ENCODE measurements around the gene MYO1D.

Gene MYO1D

GRCh38 chr17:32609884-32610650, 266.9 kb downstream of the MYO1D start:
- DNase-seq: no peak

- DNase-seq: no peak
Observed at GRCh38 chr17:32609085-32609484, 267.8 kb downstream of the MYO1D start.

- DNase-seq: no peak
Observed at GRCh38 chr17:32608267-32608666, 268.7 kb downstream of the MYO1D start.

- DNase-seq: no peak
Observed at GRCh38 chr17:32604966-32605365, 272.0 kb downstream of the MYO1D start.

- no peak for DNase-seq
Observed at GRCh38 chr17:32602396-32602795, 274.5 kb downstream of the MYO1D start.

DNA sequence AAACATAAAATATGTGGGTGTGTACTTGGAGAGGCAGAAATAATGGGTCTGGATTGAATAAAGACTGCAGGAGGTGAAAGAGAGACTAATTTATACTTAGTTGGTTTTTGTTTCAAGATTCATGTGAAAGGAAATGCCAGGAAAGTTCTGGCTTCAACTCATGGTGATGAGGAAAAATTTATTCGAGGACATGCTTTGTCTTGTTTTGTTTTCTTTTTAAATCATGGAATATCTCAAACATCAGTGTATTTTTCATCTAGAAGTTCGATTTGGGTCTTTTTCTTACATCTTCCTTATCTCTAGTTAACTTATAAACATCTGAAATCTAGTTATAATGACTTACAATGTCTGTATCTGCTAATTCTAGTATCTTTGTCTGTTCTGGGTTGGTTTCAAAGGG, 275.1 kb downstream of the MYO1D start:
- DNase-seq: no peak

DNA sequence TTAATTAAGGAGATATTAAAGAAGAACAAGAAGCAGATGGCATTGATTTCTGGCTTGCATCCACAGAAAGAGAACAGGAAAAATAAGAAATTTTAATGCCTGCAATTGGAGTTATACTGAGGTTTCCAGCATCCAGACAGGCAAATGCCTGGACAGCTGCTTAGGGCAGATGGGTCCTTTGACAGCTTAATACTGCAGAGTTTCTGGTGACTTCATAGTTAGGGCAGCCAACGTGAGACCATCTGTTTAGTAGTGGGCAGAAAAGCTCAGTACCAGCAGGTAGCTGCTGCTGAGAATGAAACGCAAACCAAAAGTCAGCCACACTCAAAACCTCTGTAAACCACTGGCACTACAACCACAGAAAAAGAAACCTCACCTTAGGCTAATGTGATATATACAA, 280.3 kb downstream of the MYO1D start:
- no peak for DNase-seq

- no peak for DNase-seq
Observed at GRCh38 chr17:32596206-32596605, 280.7 kb downstream of the MYO1D start.

DNA sequence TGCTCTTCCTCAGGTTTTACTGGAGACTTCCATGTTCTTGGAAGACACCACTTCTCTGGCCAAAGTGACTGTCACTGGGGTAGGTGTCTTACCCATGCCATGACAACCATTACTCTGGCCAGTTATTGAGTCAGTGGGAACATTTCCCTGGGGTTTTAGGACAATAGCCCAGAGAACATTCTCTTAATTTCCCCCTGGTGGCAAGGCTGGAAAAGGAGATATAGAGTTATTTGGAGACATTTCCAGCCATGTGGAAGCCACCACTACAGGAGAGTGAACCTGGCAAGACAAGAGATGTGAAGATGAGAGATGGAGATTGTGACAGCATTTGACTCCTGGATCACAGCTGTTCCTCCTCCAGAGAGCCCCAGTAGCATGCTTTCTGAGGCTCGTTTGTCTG, 283.9 kb downstream of the MYO1D start:
- DNase-seq: no peak

GRCh38 chr17:32591405-32591804, 285.5 kb downstream of the MYO1D start:
- no peak for DNase-seq

GRCh38 chr17:32590974-32591373, 285.9 kb downstream of the MYO1D start:
- no peak for DNase-seq

GRCh38 chr17:32588982-32589381, 287.9 kb downstream of the MYO1D start:
- no peak for DNase-seq

DNA sequence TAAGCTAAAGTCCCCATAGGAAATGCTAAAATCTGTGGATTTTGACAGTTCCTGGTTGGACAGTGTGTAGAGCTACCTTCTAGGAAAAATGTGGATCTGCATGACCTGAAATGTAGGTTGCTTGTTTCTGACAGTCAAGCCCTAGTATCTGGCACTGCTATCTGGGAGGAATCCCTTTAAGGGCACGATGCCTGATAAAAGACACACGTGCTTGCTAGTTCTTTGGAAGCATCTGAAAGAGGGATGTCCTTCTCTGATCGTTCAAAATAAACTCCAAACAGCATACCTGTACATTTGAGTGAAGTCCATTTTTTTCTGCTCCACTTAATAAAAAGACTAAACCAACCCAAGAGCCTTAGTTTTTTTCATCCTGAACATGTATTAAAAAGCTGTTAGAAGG, 288.8 kb downstream of the MYO1D start:
- DNase-seq: no peak

DNA sequence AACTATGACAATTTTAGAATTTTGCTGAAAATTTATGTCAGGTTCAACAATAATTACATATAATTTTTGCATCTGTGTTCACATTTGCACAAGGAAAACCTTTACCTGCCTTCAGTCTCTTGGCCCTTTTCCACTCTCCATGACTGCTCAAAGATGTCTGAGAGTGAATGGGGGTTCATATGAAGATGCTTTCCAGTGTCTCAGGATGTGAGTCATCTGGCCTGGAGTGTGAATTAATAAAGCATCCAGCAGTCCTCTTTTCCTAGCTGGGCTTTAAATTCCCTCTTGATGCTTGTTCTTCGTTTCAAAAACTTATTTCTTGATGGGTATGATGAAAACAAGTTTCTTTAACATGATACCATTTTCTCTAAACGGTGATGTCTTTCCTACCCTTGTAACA, 290.3 kb downstream of the MYO1D start:
- no peak for DNase-seq

GRCh38 chr17:32584792-32585191, 292.1 kb downstream of the MYO1D start:
- no peak for DNase-seq

GRCh38 chr17:32583053-32583452, 293.9 kb downstream of the MYO1D start:
- DNase-seq: no peak

GRCh38 chr17:32575852-32576251, 301.1 kb downstream of the MYO1D start:
- no peak for DNase-seq

- DNase-seq: no peak
Observed at GRCh38 chr17:32570081-32570396, 306.9 kb downstream of the MYO1D start.

DNA sequence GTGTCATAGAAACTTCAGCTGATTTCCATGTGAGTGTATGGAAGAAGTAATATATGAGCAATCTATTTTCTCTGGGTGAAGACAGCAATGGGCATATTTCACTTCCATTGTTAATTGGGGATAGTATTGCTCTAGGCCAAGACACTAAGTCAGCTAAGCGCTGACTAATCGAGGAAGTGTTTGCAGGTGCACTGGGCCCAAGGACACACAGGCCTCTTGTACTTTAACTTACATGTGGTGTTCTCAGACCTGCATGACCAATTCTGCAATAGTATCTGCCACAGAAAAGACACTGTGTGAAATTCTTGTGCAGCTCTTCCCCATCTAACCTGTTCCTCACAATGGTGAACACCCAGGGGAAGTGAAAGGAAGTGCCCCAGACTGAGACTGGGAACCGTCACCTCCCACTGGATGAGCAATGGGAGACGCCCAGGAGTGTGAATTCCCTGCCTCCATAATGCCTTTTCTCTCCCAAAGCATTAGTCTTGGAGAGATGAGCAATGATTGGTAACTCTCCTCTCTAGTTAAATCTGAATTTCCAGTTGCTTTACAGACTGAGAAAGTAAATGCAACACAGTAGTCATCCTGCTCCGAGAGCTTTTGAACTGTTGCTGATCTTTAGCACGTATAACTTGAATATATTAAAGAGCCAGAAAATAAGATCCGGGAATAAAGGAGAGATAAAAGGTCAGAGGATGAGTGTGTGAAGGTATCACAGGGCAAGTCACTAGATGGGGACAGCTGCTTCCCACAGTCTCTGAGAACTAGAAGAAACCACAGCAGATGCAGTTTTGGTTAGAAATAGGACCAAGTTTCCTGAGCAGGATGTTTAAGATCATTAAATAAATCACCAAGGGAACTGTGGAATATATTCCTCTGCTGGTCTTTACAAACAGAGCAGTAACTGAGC, 307.5 kb downstream of the MYO1D start:
- no peak for DNase-seq

- no peak for DNase-seq
Observed at GRCh38 chr17:32568705-32569104, 308.2 kb downstream of the MYO1D start.

DNA sequence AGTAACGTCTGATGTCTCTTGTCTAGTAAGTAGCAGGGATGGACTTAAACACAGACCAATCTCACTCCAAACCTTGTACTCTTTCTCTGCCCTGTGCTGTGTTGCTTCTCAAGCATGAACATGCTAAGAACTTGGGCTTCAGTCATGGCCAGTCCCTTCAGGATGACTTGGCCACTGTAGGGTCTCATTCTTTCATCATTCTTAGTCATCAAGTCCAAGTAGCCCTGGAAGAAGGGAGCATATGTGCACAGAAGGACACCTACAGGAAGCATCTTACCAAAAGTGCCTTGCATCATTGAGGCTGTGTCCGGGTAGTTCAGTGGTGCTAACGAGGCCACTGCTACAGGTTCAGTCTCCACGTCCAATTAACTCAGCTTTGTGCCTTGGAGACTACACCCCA, 309.4 kb downstream of the MYO1D start:
- DNase-seq: no peak

DNA sequence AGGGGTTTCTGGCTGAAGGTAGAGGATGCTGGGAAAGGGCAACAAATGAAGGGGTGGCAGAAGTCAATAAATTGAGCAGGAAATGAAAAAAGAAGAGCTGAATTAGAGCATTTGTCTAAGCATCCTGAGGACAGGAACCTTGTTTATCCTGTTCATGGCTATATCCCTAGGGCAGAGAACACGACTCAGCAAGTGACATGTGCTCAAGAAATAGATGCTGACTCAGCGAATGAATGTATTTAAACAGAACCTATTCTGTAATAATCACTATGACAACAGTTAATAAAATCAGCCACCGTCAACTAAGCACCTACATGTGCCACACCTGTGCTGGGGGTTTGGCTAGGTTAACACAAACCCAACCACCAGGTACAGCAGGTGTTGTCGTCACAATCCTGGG, 309.8 kb downstream of the MYO1D start:
- no peak for DNase-seq

GRCh38 chr17:32566303-32566702, 310.6 kb downstream of the MYO1D start:
- no peak for DNase-seq

- DNase-seq: no peak
Observed at GRCh38 chr17:32565401-32565800, 311.5 kb downstream of the MYO1D start.
